Measurements from ENCODE around the gene MEF2D. TPM values are rescaled to one million over a fixed set of nuclear protein-coding genes. Genes with fewer than 3 reads are reported as not detected.

The MEF2D gene
- polyA plus RNA-seq, 5 donors: 20.3 to 38.1 (median 29.4) TPM

Other genes with a start within 250 kb of the MEF2D start
- gene SMG5, start 217.9 kb downstream of the MEF2D start, polyA plus RNA-seq (ENCODE audit: insufficient read depth in 1 of 5, insufficient read length in 5 of 5, low replicate concordance in 1 of 5): 10 to 100 TPM; 40.9 to 59.5 (median 52.6) TPM
- gene TMEM79, start 216.4 kb downstream of the MEF2D start, polyA plus RNA-seq (ENCODE audit: insufficient read depth in 1 of 5, insufficient read length in 5 of 5, low replicate concordance in 1 of 5): 10 to 100 TPM in 1 of 5 donors, 1 to 10 TPM in 4; 8.5 to 10.1 (median 8.6) TPM
- 10 to 100 TPM; 35.0 to 42.9 (median 40.2) TPM for gene GLMP, start 205.1 kb downstream of the MEF2D start, polyA plus RNA-seq (ENCODE audit: insufficient read depth in 1 of 5, insufficient read length in 5 of 5, low replicate concordance in 1 of 5)
- not detected for gene VHLL, start 201.5 kb downstream of the MEF2D start, polyA plus RNA-seq (ENCODE audit: insufficient read depth in 1 of 5, insufficient read length in 5 of 5, low replicate concordance in 1 of 5)
- gene CCT3, start 162.5 kb downstream of the MEF2D start, polyA plus RNA-seq (ENCODE audit: insufficient read depth in 1 of 5, insufficient read length in 5 of 5, low replicate concordance in 1 of 5): 100 to 1,000 TPM; 255 to 338 (median 275) TPM
- 1 to 10 TPM in 3 of 5 donors, under 1 TPM in 2; 0.60 to 1.4 (median 1.0) TPM for gene TSACC, start 162.2 kb downstream of the MEF2D start, polyA plus RNA-seq (ENCODE audit: insufficient read depth in 1 of 5, insufficient read length in 5 of 5, low replicate concordance in 1 of 5)
- 1 to 10 TPM; 2.3 to 4.1 (median 3.3) TPM for gene RHBG, start 131.6 kb downstream of the MEF2D start, polyA plus RNA-seq (ENCODE audit: insufficient read depth in 1 of 5, insufficient read length in 5 of 5, low replicate concordance in 1 of 5)
- 10 to 100 TPM in 4 of 5 donors, 1 to 10 TPM in 1; 9.7 to 26.3 (median 16.4) TPM for gene IQGAP3, start 71.8 kb upstream of the MEF2D start, polyA plus RNA-seq (ENCODE audit: insufficient read depth in 1 of 5, insufficient read length in 5 of 5, low replicate concordance in 1 of 5)
- gene TTC24, start 78.9 kb upstream of the MEF2D start, polyA plus RNA-seq (ENCODE audit: insufficient read depth in 1 of 5, insufficient read length in 5 of 5, low replicate concordance in 1 of 5): under 1 TPM in 3 of 5 donors, not detected in 2; 0.08 to 0.27 (median 0.21) TPM
- gene NAXE, start 91.0 kb upstream of the MEF2D start, polyA plus RNA-seq (ENCODE audit: insufficient read depth in 1 of 5, insufficient read length in 5 of 5, low replicate concordance in 1 of 5): 10 to 100 TPM; 43.2 to 70.0 (median 51.7) TPM
- 10 to 100 TPM; 26.3 to 33.2 (median 30.6) TPM for gene GPATCH4, start 100.7 kb upstream of the MEF2D start, polyA plus RNA-seq (ENCODE audit: insufficient read depth in 1 of 5, insufficient read length in 5 of 5, low replicate concordance in 1 of 5)
- under 1 TPM in 3 of 5 donors, not detected in 2; 0.33 to 0.39 (median 0.33) TPM for gene HAPLN2, start 118.6 kb upstream of the MEF2D start, polyA plus RNA-seq (ENCODE audit: insufficient read depth in 1 of 5, insufficient read length in 5 of 5, low replicate concordance in 1 of 5)
- gene BCAN, start 141.3 kb upstream of the MEF2D start, polyA plus RNA-seq (ENCODE audit: insufficient read depth in 1 of 5, insufficient read length in 5 of 5, low replicate concordance in 1 of 5): 1 to 10 TPM in 1 of 5 donors, under 1 TPM in 4; 0.40 to 1.0 (median 0.46) TPM
- 10 to 100 TPM; 49.2 to 97.6 (median 56.4) TPM for gene NES, start 176.6 kb upstream of the MEF2D start, polyA plus RNA-seq (ENCODE audit: insufficient read depth in 1 of 5, insufficient read length in 5 of 5, low replicate concordance in 1 of 5)
- gene CRABP2, start 204.8 kb upstream of the MEF2D start, polyA plus RNA-seq (ENCODE audit: insufficient read depth in 1 of 5, insufficient read length in 5 of 5, low replicate concordance in 1 of 5): 100 to 1,000 TPM in 4 of 5 donors, 10 to 100 TPM in 1; 74.4 to 168 (median 119) TPM
- gene METTL25B, start 227.7 kb upstream of the MEF2D start, polyA plus RNA-seq (ENCODE audit: insufficient read depth in 1 of 5, insufficient read length in 5 of 5, low replicate concordance in 1 of 5): 10 to 100 TPM; 30.4 to 42.0 (median 36.8) TPM
- 10 to 100 TPM; 37.2 to 41.4 (median 39.3) TPM for gene ISG20L2, start 228.0 kb upstream of the MEF2D start, polyA plus RNA-seq (ENCODE audit: insufficient read depth in 1 of 5, insufficient read length in 5 of 5, low replicate concordance in 1 of 5)
- gene MRPL24, start 240.3 kb upstream of the MEF2D start, polyA plus RNA-seq (ENCODE audit: insufficient read depth in 1 of 5, insufficient read length in 5 of 5, low replicate concordance in 1 of 5): 10 to 100 TPM; 55.1 to 62.1 (median 56.8) TPM